HG03066 (cell line): ENCODE data around the gene ATP6AP1.

Experiments used
- ATAC-seq: cut with Tn5 transposase; IDR thresholded peaks from one replicate; pipeline ENCODE4 v1.9.1; 2021; ENCODE audit warnings: low read depth; ENCODE audit not compliant: unreplicated experiment

ATP6AP1 gene

GRCh38 chrX:154426916-154427770 lies 1.3 kb upstream of the ATP6AP1 start:
- ATAC-seq = no peak

- ATAC-seq = no peak
Measured at GRCh38 chrX:154429711-154430110, 1.2 kb downstream of the ATP6AP1 start.

GRCh38 chrX:154430479-154430878 lies 2.0 kb downstream of the ATP6AP1 start:
- no peak for ATAC-seq

- no peak for ATAC-seq
Measured at GRCh38 chrX:154430916-154431315, 2.4 kb downstream of the ATP6AP1 start.

- no peak for ATAC-seq
Measured at GRCh38 chrX:154431341-154431740, 2.9 kb downstream of the ATP6AP1 start.

GRCh38 chrX:154432210-154432609 lies 3.7 kb downstream of the ATP6AP1 start:
- ATAC-seq = no peak

GRCh38 chrX:154433605-154434004 lies 5.1 kb downstream of the ATP6AP1 start:
- no peak for ATAC-seq

GRCh38 chrX:154434394-154435168 lies 6.1 kb downstream of the ATP6AP1 start:
- ATAC-seq = no peak

GRCh38 chrX:154435171-154435733 lies 6.8 kb downstream of the ATP6AP1 start:
- ATAC-seq = no peak

GRCh38 chrX:154436374-154436982 lies 8.0 kb downstream of the ATP6AP1 start:
- ATAC-seq = no peak

- no peak for ATAC-seq
Measured at GRCh38 chrX:154436983-154437752, 8.7 kb downstream of the ATP6AP1 start, which contains the start of gene GDI1. TSS of gene GDI1 (plus strand) at chrX:154437154. CDS start at chrX:154437255, 101 bp downstream.

- ATAC-seq = no peak
Measured at GRCh38 chrX:154437971-154438893, 9.8 kb downstream of the ATP6AP1 start.

- no peak for ATAC-seq
Measured at GRCh38 chrX:154439841-154440240, 11.4 kb downstream of the ATP6AP1 start.

- no peak for ATAC-seq
Measured at GRCh38 chrX:154440623-154441357, 12.3 kb downstream of the ATP6AP1 start.

GRCh38 chrX:154441564-154441963 lies 13.1 kb downstream of the ATP6AP1 start:
- no peak for ATAC-seq

GRCh38 chrX:154441984-154442707 lies 13.7 kb downstream of the ATP6AP1 start:
- ATAC-seq = no peak

GRCh38 chrX:154443479-154443910 lies 15.0 kb downstream of the ATP6AP1 start:
- no peak for ATAC-seq
